HEK293 (cell line): ENCODE measurements around the gene APOBEC4.

ENCODE experiments used
- CTCF ChIP-seq: fragments of 450-650 bp; formaldehyde crosslinking; IDR thresholded peaks from 2 replicates; pipeline ENCODE4 v1.5.1; 2016; ENCODE audit warnings: missing biosample characterization, missing genetic modification characterization
- ZBTB17 ChIP-seq: fragments of 450-650 bp; formaldehyde crosslinking; IDR thresholded peaks from 2 replicates; pipeline ENCODE4 v1.5.1; 2016; ENCODE audit warnings: missing biosample characterization, missing genetic modification characterization
- ZNF148 ChIP-seq: fragments of 450-650 bp; formaldehyde crosslinking; IDR thresholded peaks from 2 replicates; pipeline ENCODE4 v1.5.0; 2017; ENCODE audit warnings: missing biosample characterization, missing genetic modification characterization, borderline replicate concordance
- ZNF24 ChIP-seq: fragments of 450-650 bp; formaldehyde crosslinking; IDR thresholded peaks from 2 replicates; pipeline ENCODE4 v1.5.1; 2016; ENCODE audit warnings: missing biosample characterization, missing genetic modification characterization
- ZNF548 ChIP-seq: fragments of 450-650 bp; formaldehyde crosslinking; IDR thresholded peaks from 2 replicates; pipeline ENCODE4 v1.5.1; 2016; ENCODE audit warnings: missing biosample characterization, missing genetic modification characterization

- TF ChIP-seq ZNF548 (tag by site-specific recombination) = no peak
- no peak for TF ChIP-seq CTCF (tag by site-specific recombination)
- no peak for TF ChIP-seq ZNF24 (tag by site-specific recombination)
- TF ChIP-seq ZBTB17 (tag by site-specific recombination) = no peak
- no peak for TF ChIP-seq ZNF148
Observed at GRCh38 chr1:183651612-183652011, 1.5 kb downstream of the APOBEC4 start.
